CD8-positive, alpha-beta memory T cell (primary cell): ENCODE data around the gene AUTS2. TPM values are rescaled to one million over a fixed set of nuclear protein-coding genes. Genes with fewer than 3 reads are reported as not detected.

ENCODE experiments used
- CTCF ChIA-PET: fragments of 350-600 bp; sonication (Branson Sonifier 250); formaldehyde crosslinking; loops from one replicate; lab custom pipeline; 2021; ENCODE audit warnings: antibody characterized with exemption; lab: Charles Lee
- POLR2A ChIA-PET: fragments of 350-600 bp; sonication (Branson Sonifier 250); formaldehyde crosslinking; loops from one replicate; lab custom pipeline; 2021; ENCODE audit warnings: antibody characterized with exemption; lab: Charles Lee
- DNase-seq, 5 donors: peaks; one replicate each; pipeline versions ENCODE4 v3.0.0 to v3.0.0-alpha.2; 2020 to 2022; ENCODE audit warnings: mixed read lengths in 1 of 5
- H3K27ac ChIP-seq: one replicate; pipeline ENCODE4 v1.7.0; 2013; ENCODE audit warnings: low read depth, mild to moderate bottlenecking, low read length, moderate library complexity
- H3K27me3 ChIP-seq: 2 replicates; pipeline ENCODE4 v1.7.0; 2013; ENCODE audit warnings: low read length, mild to moderate bottlenecking; ENCODE audit not compliant: insufficient read depth, poor library complexity, severe bottlenecking
- H3K36me3 ChIP-seq: 2 replicates; pipeline ENCODE4 v1.7.0; 2013; ENCODE audit warnings: mild to moderate bottlenecking, low read length, moderate library complexity; ENCODE audit not compliant: insufficient read depth
- H3K4me1 ChIP-seq: 2 replicates; pipeline ENCODE4 v1.7.0; 2013; ENCODE audit warnings: mild to moderate bottlenecking, low read length, moderate library complexity; ENCODE audit not compliant: insufficient read depth
- H3K4me3 ChIP-seq: 2 replicates; pipeline ENCODE4 v1.7.0; 2013; ENCODE audit warnings: mild to moderate bottlenecking, low read length
- H3K9me3 ChIP-seq: 2 replicates; pipeline ENCODE4 v1.7.0; 2013; ENCODE audit warnings: mild to moderate bottlenecking, low read length
- H3K27ac Mint-ChIP-seq, 8 donors: one replicate each; pipeline ENCODE4 v1.8.0; 2020 to 2021; ENCODE audit warnings: mixed read lengths in 8 of 8, mild to moderate bottlenecking in 6 of 8, inconsistent platforms in 3 of 8, moderate library complexity in 3 of 8
- H3K27me3 Mint-ChIP-seq, 2 donors: one replicate each; pipeline ENCODE4 v1.8.0; 2020 to 2021; ENCODE audit warnings: mixed read lengths in 2 of 2, mild to moderate bottlenecking in 1 of 2, moderate library complexity in 1 of 2
- H3K36me3 Mint-ChIP-seq, 3 donors: one replicate each; pipeline ENCODE4 v1.8.0; 2020 to 2021; ENCODE audit warnings: mixed read lengths in 3 of 3, inconsistent platforms in 1 of 3, mild to moderate bottlenecking in 1 of 3
- H3K4me1 Mint-ChIP-seq, 3 donors: one replicate each; pipeline ENCODE4 v1.8.0; 2020 to 2021; ENCODE audit warnings: mixed read lengths in 3 of 3, inconsistent platforms in 1 of 3, mild to moderate bottlenecking in 1 of 3
- H3K4me3 Mint-ChIP-seq, 7 donors: one replicate each; pipeline ENCODE4 v1.8.0; 2020 to 2021; ENCODE audit warnings: mixed read lengths in 7 of 7, mild to moderate bottlenecking in 6 of 7, moderate library complexity in 4 of 7, inconsistent platforms in 2 of 7
- H3K9me3 Mint-ChIP-seq, 5 donors: one replicate each; pipeline ENCODE4 v1.8.0; 2020 to 2022; ENCODE audit warnings: mixed read lengths in 5 of 5, mild to moderate bottlenecking in 3 of 5, moderate library complexity in 2 of 5, inconsistent platforms in 1 of 5
- polyA plus RNA-seq: library from polyadenylated mRNA; unstranded; fragments of 300-500 nt; fragmentation: Illumina TruSeq; gene quantifications from one replicate; pipeline ENCODE4 v1.2.3, GENCODE V29; 2021
- total RNA-seq, 2 experiments: library from RNA; stranded (reverse); gene quantifications; one replicate each; pipeline ENCODE4 v1.2.3, GENCODE V29; 2021

The AUTS2 gene
- total and polyA plus RNA-seq, 3 experiments from 2014 or later, result 4.4 to 9.9 (median 5.3) TPM

GRCh38 chr7:70487886-70488285 is 889.6 kb downstream of the AUTS2 start:
- CTCF ChIA-PET, result interaction anchor here (1.2 kb wide), 1 partner anchor 9 kb away, joined by 3 read pairs; no protein-coding TSS in a partner anchor
- Mint-ChIP-seq H3K4me1 (no peaks in the 10 kb centered on the region), H3K36me3 (no peaks in the 10 kb centered on the region), H3K27me3 (no peaks in the 10 kb centered on the region), H3K9me3 (peaks cover 0 to 2% (median 2%) of the 10 kb centered on the region in 5 donors), H3K4me3 (no peak overlapping the region), H3K27ac (peak overlapping the region in 1 of 8 donors; percentile 31)
- H3K4me1 ChIP-seq, result no peaks in the 10 kb centered on the region
- no peak for DNase-seq
- H3K36me3 ChIP-seq, result no peaks in the 10 kb centered on the region
- H3K27ac ChIP-seq, result no peak overlapping the region
- H3K4me3 ChIP-seq, result no peak overlapping the region
- H3K27me3 ChIP-seq, result no peaks in the 10 kb centered on the region
- POLR2A ChIA-PET, result no interaction called here
- no peaks in the 10 kb centered on the region for H3K9me3 ChIP-seq

GRCh38 chr7:70489813-70490212 is 891.5 kb downstream of the AUTS2 start:
- H3K4me1 Mint-ChIP-seq, result no peaks in the 10 kb centered on the region
- H3K27me3 ChIP-seq, result no peaks in the 10 kb centered on the region
- H3K27me3 Mint-ChIP-seq, result no peaks in the 10 kb centered on the region
- H3K27ac ChIP-seq, result no peak overlapping the region
- no peak overlapping the region for H3K4me3 Mint-ChIP-seq
- ChIA-PET CTCF (no interaction called here), POLR2A (no interaction called here)
- H3K27ac Mint-ChIP-seq, result no peak overlapping the region
- H3K36me3 Mint-ChIP-seq, result no peaks in the 10 kb centered on the region
- no peak for DNase-seq
- H3K9me3 ChIP-seq, result no peaks in the 10 kb centered on the region
- H3K4me3 ChIP-seq, result no peak overlapping the region
- H3K4me1 ChIP-seq, result no peaks in the 10 kb centered on the region
- no peaks in the 10 kb centered on the region for H3K36me3 ChIP-seq
- H3K9me3 Mint-ChIP-seq, result peaks cover 0 to 2% (median 0%) of the 10 kb centered on the region in 5 donors

- no peak overlapping the region for H3K4me3 Mint-ChIP-seq
- peaks cover 0 to 2% (median 0%) of the 10 kb centered on the region in 5 donors for H3K9me3 Mint-ChIP-seq
- no peak overlapping the region for H3K4me3 ChIP-seq
- H3K36me3 Mint-ChIP-seq, result no peaks in the 10 kb centered on the region
- no peak overlapping the region for H3K27ac ChIP-seq
- H3K27me3 ChIP-seq, result no peaks in the 10 kb centered on the region
- no peaks in the 10 kb centered on the region for H3K36me3 ChIP-seq
- no peaks in the 10 kb centered on the region for H3K4me1 Mint-ChIP-seq
- CTCF ChIA-PET, result no interaction called here
- no peaks in the 10 kb centered on the region for H3K4me1 ChIP-seq
- POLR2A ChIA-PET, result no interaction called here
- no peaks in the 10 kb centered on the region for H3K9me3 ChIP-seq
- no peaks in the 10 kb centered on the region for H3K27me3 Mint-ChIP-seq
- DNase-seq, result no peak
- H3K27ac Mint-ChIP-seq, result no peak overlapping the region
These were observed 894.4 kb downstream of the AUTS2 start for GRCh38 chr7:70492625-70493024.

DNA sequence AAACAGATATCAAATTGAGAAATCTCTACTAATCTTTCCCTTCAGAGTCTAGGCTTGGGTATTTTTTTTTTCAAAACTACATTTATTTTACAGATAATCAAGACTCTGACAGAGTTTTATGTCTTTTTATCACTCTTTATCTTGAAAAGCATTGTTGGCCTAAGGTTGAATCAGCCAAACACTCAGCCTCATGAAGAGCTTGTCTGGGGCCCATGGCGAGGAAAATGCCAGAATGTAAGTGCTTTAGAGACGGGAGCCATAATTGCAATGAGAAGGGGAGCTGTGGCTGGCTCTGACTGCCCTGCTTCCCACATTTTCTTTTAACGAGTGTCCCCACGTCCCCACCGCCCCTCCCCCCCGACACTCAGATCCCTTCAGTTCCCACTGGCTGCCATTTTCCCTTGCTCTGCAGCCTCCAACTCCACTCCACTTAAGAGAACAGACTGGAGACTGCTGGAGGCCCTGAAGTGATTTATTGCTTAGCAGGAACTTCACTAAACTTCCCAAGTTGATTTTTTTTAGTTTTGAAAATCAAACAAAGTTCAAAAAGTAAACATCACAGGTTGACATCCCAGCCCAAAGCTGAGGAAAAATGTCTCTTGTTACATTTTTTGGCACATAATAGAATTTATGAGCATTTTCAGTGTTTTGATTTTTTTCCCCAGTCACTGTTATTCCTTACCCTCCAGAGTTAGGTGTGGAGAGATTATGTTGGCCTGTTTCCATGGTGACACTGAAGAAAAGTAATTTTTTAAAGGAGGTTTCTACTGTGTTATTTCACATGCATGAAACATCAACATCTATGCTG is 896.2 kb downstream of the AUTS2 start:
- Histone ChIP-seq H3K36me3 (no peaks in the 10 kb centered on the region), H3K4me3 (no peak overlapping the region), H3K4me1 (no peaks in the 10 kb centered on the region), H3K27me3 (no peaks in the 10 kb centered on the region), H3K9me3 (no peaks in the 10 kb centered on the region), H3K27ac (no peak overlapping the region)
- H3K9me3 Mint-ChIP-seq, result no peaks in the 10 kb centered on the region
- no peak overlapping the region for H3K27ac Mint-ChIP-seq
- no peak overlapping the region for H3K4me3 Mint-ChIP-seq
- H3K36me3 Mint-ChIP-seq, result no peaks in the 10 kb centered on the region
- ChIA-PET CTCF (no interaction called here), POLR2A (no interaction called here)
- H3K27me3 Mint-ChIP-seq, result no peaks in the 10 kb centered on the region
- H3K4me1 Mint-ChIP-seq, result no peaks in the 10 kb centered on the region
- DNase-seq, result no peak

DNA sequence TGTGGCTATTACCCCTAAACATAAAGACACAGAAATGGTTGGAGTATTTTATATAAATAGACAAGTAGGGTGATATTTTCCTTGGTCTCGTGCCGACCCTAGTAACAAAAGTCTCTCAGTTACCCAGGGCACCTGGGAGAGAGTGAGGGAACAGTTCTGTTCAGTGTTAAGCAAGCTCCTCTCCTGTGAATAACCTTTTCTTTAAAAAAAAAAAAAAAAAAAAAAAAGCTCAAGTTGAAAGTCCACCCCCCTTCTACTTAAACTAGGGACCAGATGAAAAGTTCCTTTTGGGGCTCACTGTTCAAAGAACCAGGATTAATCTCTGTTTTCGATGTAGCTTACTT is 896.7 kb downstream of the AUTS2 start:
- Mint-ChIP-seq H3K36me3 (no peaks in the 10 kb centered on the region), H3K27me3 (no peaks in the 10 kb centered on the region), H3K4me3 (no peak overlapping the region), H3K4me1 (no peaks in the 10 kb centered on the region), H3K27ac (no peak overlapping the region), H3K9me3 (no peaks in the 10 kb centered on the region)
- H3K9me3 ChIP-seq, result no peaks in the 10 kb centered on the region
- no peaks in the 10 kb centered on the region for H3K27me3 ChIP-seq
- POLR2A ChIA-PET, result no interaction called here
- H3K36me3 ChIP-seq, result no peaks in the 10 kb centered on the region
- H3K4me3 ChIP-seq, result no peak overlapping the region
- no peak overlapping the region for H3K27ac ChIP-seq
- CTCF ChIA-PET, result no interaction called here
- DNase-seq, result no peak
- H3K4me1 ChIP-seq, result no peaks in the 10 kb centered on the region

DNA sequence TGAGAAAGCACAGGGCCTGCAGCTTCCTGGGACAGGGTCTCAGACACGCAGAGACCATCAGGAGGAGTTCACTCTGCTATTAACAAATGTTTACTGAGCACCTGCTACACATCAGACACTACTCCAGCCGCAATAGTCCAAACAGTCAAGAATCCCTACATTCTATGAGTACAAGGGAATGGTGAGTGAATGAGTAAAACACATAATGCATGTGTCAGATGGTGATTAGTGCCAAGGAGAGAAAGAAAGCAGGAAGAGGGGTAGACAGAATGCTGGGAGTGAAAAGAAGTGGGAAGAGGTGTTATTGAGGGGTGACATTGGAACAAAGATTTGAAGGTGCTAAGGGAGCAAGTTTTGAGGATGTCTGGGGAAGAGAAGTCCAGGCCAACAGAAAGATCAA is 899.5 kb downstream of the AUTS2 start:
- DNase-seq, result no peak
- Histone ChIP-seq H3K36me3 (no peaks in the 10 kb centered on the region), H3K27me3 (no peaks in the 10 kb centered on the region), H3K4me3 (no peak overlapping the region), H3K4me1 (no peaks in the 10 kb centered on the region), H3K9me3 (no peaks in the 10 kb centered on the region), H3K27ac (no peak overlapping the region)
- no peaks in the 10 kb centered on the region for H3K36me3 Mint-ChIP-seq
- no peaks in the 10 kb centered on the region for H3K4me1 Mint-ChIP-seq
- no peak overlapping the region for H3K27ac Mint-ChIP-seq
- no peak overlapping the region for H3K4me3 Mint-ChIP-seq
- H3K9me3 Mint-ChIP-seq, result no peaks in the 10 kb centered on the region
- ChIA-PET POLR2A (no interaction called here), CTCF (no interaction called here)
- no peaks in the 10 kb centered on the region for H3K27me3 Mint-ChIP-seq

DNA sequence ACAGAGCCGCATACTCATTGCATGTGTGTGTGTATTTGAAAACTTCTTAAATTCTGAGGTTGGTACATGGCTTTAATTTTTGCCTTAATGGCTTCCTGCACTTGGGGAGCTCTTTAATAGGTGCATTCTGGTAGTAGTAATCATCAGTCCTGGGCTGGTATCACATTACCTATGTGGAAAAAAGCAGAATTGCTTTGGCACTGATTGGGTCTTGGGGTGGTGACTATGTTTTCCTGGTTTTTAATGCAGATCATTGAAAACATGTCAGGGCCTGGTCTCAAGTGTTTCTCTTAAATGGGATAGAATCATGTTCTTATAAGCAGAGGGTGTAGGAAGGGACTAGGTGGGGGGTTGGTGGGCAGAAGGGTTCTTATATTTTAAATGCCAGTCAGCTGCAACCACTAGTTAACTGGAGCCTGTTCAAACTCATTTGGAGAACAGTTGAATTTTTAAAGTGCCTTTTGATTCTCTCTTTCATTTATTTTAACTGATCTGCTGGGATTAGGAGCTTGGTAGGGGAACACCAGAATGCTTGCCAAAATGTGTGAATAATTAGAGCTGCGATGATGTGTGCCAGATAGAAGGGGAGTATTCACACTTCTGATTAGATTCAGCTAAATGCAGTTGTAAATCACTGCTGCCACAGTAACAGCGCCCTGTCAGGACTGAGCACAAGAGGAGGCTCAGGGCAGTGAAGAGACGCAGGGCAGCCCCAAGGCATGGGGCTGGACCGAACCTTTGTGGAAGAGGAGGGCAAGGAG is 900.1 kb downstream of the AUTS2 start:
- H3K27ac Mint-ChIP-seq, result no peak overlapping the region
- no peaks in the 10 kb centered on the region for H3K9me3 Mint-ChIP-seq
- Histone ChIP-seq H3K27me3 (no peaks in the 10 kb centered on the region), H3K4me1 (no peaks in the 10 kb centered on the region), H3K9me3 (no peaks in the 10 kb centered on the region), H3K36me3 (no peaks in the 10 kb centered on the region), H3K27ac (no peak overlapping the region), H3K4me3 (no peak overlapping the region)
- no peaks in the 10 kb centered on the region for H3K36me3 Mint-ChIP-seq
- H3K27me3 Mint-ChIP-seq, result no peaks in the 10 kb centered on the region
- ChIA-PET CTCF (no interaction called here), POLR2A (no interaction called here)
- no peak overlapping the region for H3K4me3 Mint-ChIP-seq
- no peaks in the 10 kb centered on the region for H3K4me1 Mint-ChIP-seq
- no peak for DNase-seq

DNA sequence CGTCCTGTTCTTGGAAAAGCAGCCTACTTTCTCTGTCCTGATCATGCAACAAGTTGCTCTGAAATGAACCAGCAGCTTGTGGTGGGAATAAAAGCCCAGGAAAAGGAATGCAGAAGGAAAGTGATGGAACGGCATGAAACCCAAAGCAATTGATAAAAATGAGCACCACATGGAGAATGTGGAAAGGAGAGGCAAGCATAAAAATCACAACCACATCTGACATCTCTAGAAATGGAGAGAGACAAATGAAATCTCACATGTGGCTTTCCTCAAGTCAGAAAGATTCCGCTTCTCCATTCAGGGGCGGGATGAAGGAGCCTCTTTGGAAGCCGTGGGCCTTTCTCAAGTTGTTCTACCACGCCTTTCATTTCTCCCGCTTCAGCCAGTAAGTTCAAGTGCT is 902.0 kb downstream of the AUTS2 start:
- POLR2A ChIA-PET, result no interaction called here
- H3K27ac Mint-ChIP-seq, result peak overlapping the region in 1 of 8 donors; percentile 31

More for the DNA sequence above, 902.0 kb downstream of the AUTS2 start:
- H3K4me1 Mint-ChIP-seq, result no peaks in the 10 kb centered on the region
- Histone ChIP-seq H3K4me3 (no peak overlapping the region), H3K9me3 (no peaks in the 10 kb centered on the region), H3K27me3 (no peaks in the 10 kb centered on the region), H3K4me1 (no peaks in the 10 kb centered on the region), H3K36me3 (no peaks in the 10 kb centered on the region), H3K27ac (no peak overlapping the region)
- CTCF ChIA-PET, result no interaction called here
- H3K36me3 Mint-ChIP-seq, result no peaks in the 10 kb centered on the region
- no peak overlapping the region for H3K4me3 Mint-ChIP-seq
- no peaks in the 10 kb centered on the region for H3K27me3 Mint-ChIP-seq
- H3K9me3 Mint-ChIP-seq, result no peaks in the 10 kb centered on the region
- no peak for DNase-seq
